Esophagus muscularis mucosa (tissue), 3 donors: Measurements from ENCODE around the gene SLC1A1.

Experiments used
- CTCF ChIP-seq, 3 experiments: fragments of 200-600 bp in 2 of 3; fragments of 450-650 bp in 1 of 3; sonication (generic) in 2 of 3; IDR thresholded peaks; one replicate each; pipeline ENCODE4 v1.5.1; 2017 to 2019; ENCODE audit warnings: antibody characterized with exemption in 3 of 3, mild to moderate bottlenecking in 2 of 3, moderate library complexity in 1 of 3
- POLR2A ChIP-seq: fragments of 450-650 bp; IDR thresholded peaks from one replicate; pipeline ENCODE4 v1.6.1; 2017; ENCODE audit warnings: antibody characterized with exemption, moderate library complexity, mild to moderate bottlenecking, low read depth
- POLR2AphosphoS5 ChIP-seq, 2 donors: sonication (generic); formaldehyde crosslinking; IDR thresholded peaks; one replicate each; pipeline ENCODE4 v1.6.1; 2017; ENCODE audit warnings: antibody characterized with exemption in 2 of 2

GRCh38 chr9:4537581-4537980, 47.3 kb downstream of the SLC1A1 start:
- TF ChIP-seq CTCF (IDR thresholded peaks at IDR 0.05) = no peak
- no peak for TF ChIP-seq POLR2A
- TF ChIP-seq POLR2AphosphoS5 (IDR thresholded peaks at IDR 0.05) = no peak
